ENCODE results near the gene TRIB2. TPM values are rescaled to one million over a fixed set of nuclear protein-coding genes. Genes with fewer than 3 reads are reported as not detected.

Gene TRIB2
- total and polyA plus RNA-seq, 2 of the 4 experiments (the other 2 are of a cell fraction): 12.0 to 12.7 TPM

DNA sequence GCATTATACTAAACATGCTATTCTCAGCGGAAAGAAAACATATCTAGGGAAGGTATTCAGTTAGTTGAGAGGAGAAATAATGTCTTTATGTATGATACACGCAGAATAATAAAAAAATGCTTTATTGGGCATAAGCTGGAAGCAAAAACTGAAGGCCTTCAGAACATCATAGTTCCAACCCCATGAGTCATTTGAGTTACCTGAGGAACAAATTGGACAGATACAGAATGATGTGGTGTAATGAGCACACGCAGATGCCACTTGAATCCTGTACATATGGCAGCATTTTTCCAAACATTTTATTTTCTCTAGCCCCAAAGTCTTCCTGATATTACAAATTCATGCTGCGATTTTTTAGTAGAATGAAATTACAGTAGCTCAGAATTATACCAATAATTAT lies 23.2 kb upstream of the TRIB2 start:
- in situ Hi-C loops (cut with MboI; ENCODE audit: low sequenced_read_pairs): no loop called here
- no peak overlapping the region for H3K9ac ChIP-seq (ENCODE audit: low read depth, low read length)
- no CpG with 5 or more reads among the region's 4 CpGs for WGBS, 2 experiments (ENCODE audit: extremely low coverage in 2 of 2, insufficient read length in 1 of 2)
- H3K14ac ChIP-seq (replicated peaks; ENCODE audit: low read depth, low read length): no peak overlapping the region
- H4K8ac ChIP-seq (ENCODE audit: low read depth in 2 of 2, low read length in 2 of 2): no peak overlapping the region
- H4K20me1 ChIP-seq (ENCODE audit: insufficient read depth, low read length): no peaks in the 10 kb centered on the region
- no peak overlapping the region for H4K91ac ChIP-seq (ENCODE audit: insufficient read depth, low read depth, low read length)
- dilution Hi-C loops (cut with HindIII; ENCODE audit: low sequenced_read_pairs, unreplicated experiment): no loop called here
- DNase-seq: no peak
- no TSS peak for BruUV-seq (replicated peaks)
- H3K4me1 ChIP-seq (ENCODE audit: control insufficient read depth, insufficient read depth, low read length): no peaks in the 10 kb centered on the region
- no peak overlapping the region for H3K56ac ChIP-seq (ENCODE audit: extremely low read depth, insufficient read depth, low read length)
- no peaks in the 10 kb centered on the region for H3K36me3 ChIP-seq (ENCODE audit: control insufficient read depth, insufficient read depth, low read length)
- H2BK120ac ChIP-seq (ENCODE audit: low read depth, low read length): no peak overlapping the region
- POLR2A ChIA-PET (ENCODE audit: unreplicated experiment): no interaction called here
- no peak overlapping the region for H3K18ac ChIP-seq (ENCODE audit: low read depth, low read length)
- no peak overlapping the region for H2AK9ac ChIP-seq (replicated peaks; ENCODE audit: low read depth, low read length, poor library complexity)
- H2BK15ac ChIP-seq (ENCODE audit: low read depth, low read length): no peak overlapping the region
- H3K27me3 ChIP-seq (ENCODE audit: control insufficient read depth, insufficient read depth, low read length): no peaks in the 10 kb centered on the region
- no peaks in the 10 kb centered on the region for H3K79me1 ChIP-seq (ENCODE audit: low read depth in 1 of 2, low read length in 2 of 2)
- H3K4me3 ChIP-seq (ENCODE audit: insufficient read depth, low read depth, low read length): no peak overlapping the region
- no peak overlapping the region for H2AFZ ChIP-seq (replicated peaks; ENCODE audit: low read length, poor library complexity)
- no peak for ATAC-seq (ENCODE audit: low read depth)
- H3K23ac ChIP-seq (ENCODE audit: low read depth, low read length): no peak overlapping the region
- no peak overlapping the region for H2BK5ac ChIP-seq (ENCODE audit: low read depth, low read length, poor library complexity, severe bottlenecking)
- H3K27ac ChIP-seq (ENCODE audit: insufficient read depth, low read length): no peak overlapping the region
- H3K4me2 ChIP-seq (ENCODE audit: low read depth, low read length): no peak overlapping the region
- no peaks in the 10 kb centered on the region for H3K9me1 ChIP-seq (ENCODE audit: insufficient read depth, low read length)
- no peak overlapping the region for H2BK20ac ChIP-seq (ENCODE audit: low read depth, low read length)
- H4K5ac ChIP-seq (ENCODE audit: low read depth, low read length): no peak overlapping the region
- CTCF ChIA-PET: no interaction called here
- TF ChIP-seq, protein P1, sequence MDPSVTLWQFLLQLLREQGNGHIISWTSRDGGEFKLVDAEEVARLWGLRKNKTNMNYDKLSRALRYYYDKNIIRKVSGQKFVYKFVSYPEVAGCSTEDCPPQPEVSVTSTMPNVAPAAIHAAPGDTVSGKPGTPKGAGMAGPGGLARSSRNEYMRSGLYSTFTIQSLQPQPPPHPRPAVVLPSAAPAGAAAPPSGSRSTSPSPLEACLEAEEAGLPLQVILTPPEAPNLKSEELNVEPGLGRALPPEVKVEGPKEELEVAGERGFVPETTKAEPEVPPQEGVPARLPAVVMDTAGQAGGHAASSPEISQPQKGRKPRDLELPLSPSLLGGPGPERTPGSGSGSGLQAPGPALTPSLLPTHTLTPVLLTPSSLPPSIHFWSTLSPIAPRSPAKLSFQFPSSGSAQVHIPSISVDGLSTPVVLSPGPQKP (IDR thresholded peaks at IDR 0.05; ENCODE audit: borderline replicate concordance, low read depth, low read length): no peak
- TF ChIP-seq NFE2L2 (IDR thresholded peaks at IDR 0.05; ENCODE audit: low read depth, low read length) (no peak), SMC3 (IDR thresholded peaks at IDR 0.05; ENCODE audit: low read depth, low read length) (no peak), MXI1 (IDR thresholded peaks at IDR 0.05; ENCODE audit: borderline replicate concordance, low read depth, low read length) (no peak), FOS (IDR thresholded peaks at IDR 0.05; ENCODE audit: low read depth, low read length) (no peak), MAFK (IDR thresholded peaks at IDR 0.05; ENCODE audit: low read depth, low read length) (no peak), CHD1 (IDR thresholded peaks at IDR 0.05; ENCODE audit: low read depth, low read length) (no peak), BHLHE40 (IDR thresholded peaks at IDR 0.05; ENCODE audit: low read depth, low read length) (no peak), RCOR1 (IDR thresholded peaks at IDR 0.05; ENCODE audit: insufficient replicate concordance, low read length) (no peak), MAZ (IDR thresholded peaks at IDR 0.05; ENCODE audit: borderline replicate concordance, low read depth, low read length) (no peak), RAD21 (IDR thresholded peaks at IDR 0.05; ENCODE audit: low read length) (no peak), POLR2A (IDR thresholded peaks at IDR 0.05; ENCODE audit: low read depth, low read length) (no peak), RFX5 (IDR thresholded peaks at IDR 0.05; ENCODE audit: low read depth, low read length) (no peak), CEBPB (IDR thresholded peaks at IDR 0.05; ENCODE audit: low read depth, low read length) (no peak)
- TF ChIP-seq, protein P2, sequence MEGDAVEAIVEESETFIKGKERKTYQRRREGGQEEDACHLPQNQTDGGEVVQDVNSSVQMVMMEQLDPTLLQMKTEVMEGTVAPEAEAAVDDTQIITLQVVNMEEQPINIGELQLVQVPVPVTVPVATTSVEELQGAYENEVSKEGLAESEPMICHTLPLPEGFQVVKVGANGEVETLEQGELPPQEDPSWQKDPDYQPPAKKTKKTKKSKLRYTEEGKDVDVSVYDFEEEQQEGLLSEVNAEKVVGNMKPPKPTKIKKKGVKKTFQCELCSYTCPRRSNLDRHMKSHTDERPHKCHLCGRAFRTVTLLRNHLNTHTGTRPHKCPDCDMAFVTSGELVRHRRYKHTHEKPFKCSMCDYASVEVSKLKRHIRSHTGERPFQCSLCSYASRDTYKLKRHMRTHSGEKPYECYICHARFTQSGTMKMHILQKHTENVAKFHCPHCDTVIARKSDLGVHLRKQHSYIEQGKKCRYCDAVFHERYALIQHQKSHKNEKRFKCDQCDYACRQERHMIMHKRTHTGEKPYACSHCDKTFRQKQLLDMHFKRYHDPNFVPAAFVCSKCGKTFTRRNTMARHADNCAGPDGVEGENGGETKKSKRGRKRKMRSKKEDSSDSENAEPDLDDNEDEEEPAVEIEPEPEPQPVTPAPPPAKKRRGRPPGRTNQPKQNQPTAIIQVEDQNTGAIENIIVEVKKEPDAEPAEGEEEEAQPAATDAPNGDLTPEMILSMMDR (conservative IDR thresholded peaks at IDR 0.05; ENCODE audit: low read depth, low read length): no peak
- TF ChIP-seq, protein P3, sequence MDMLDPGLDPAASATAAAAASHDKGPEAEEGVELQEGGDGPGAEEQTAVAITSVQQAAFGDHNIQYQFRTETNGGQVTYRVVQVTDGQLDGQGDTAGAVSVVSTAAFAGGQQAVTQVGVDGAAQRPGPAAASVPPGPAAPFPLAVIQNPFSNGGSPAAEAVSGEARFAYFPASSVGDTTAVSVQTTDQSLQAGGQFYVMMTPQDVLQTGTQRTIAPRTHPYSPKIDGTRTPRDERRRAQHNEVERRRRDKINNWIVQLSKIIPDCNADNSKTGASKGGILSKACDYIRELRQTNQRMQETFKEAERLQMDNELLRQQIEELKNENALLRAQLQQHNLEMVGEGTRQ (IDR thresholded peaks at IDR 0.05; ENCODE audit: low read depth, low read length): no peak
- H3K4ac ChIP-seq (ENCODE audit: low read depth, low read length): no peak overlapping the region
- intact Hi-C loops (cut with micrococcal nuclease): no loop called here
- H3K9me3 ChIP-seq (ENCODE audit: control insufficient read depth, insufficient read depth, low read length): peaks cover 2% of the 10 kb centered on the region
- H2AK5ac ChIP-seq (ENCODE audit: low read depth, low read length): no peak overlapping the region
